Measurements from ENCODE around the gene CDY2B.
"Not testable (repeated sequence)": the region's sequence is repeated elsewhere in the genome, so short reads cannot be mapped to it uniquely, and the experiment has no call there.

CDY2B gene
- 0 reads per million in 9 experiments for total RNA-seq

- H3K4me3 Mint-ChIP-seq; H3K9me3 Mint-ChIP-seq; H3K27me3 Mint-ChIP-seq; ATAC-seq (replicated peaks); H3K36me3 Mint-ChIP-seq (ENCODE audit: insufficient read depth); H3K4me1 Mint-ChIP-seq (ENCODE audit: low read depth in 2 of 2); H3K27ac Mint-ChIP-seq; DNase-seq: not testable (repeated sequence)
Observed at GRCh38 chrY:17880120-17880519, at the start of gene CDY2B. TSS of gene CDY2B (minus strand) at chrY:17880220. CDS start at chrY:17879892, 328 bp downstream.

GRCh38 chrY:17908009-17908408 is 28.0 kb upstream of the CDY2B start:
- not testable (repeated sequence) for H3K9me3 Mint-ChIP-seq; H3K36me3 Mint-ChIP-seq (ENCODE audit: insufficient read depth); H3K4me1 Mint-ChIP-seq (ENCODE audit: low read depth in 2 of 2); H3K27me3 Mint-ChIP-seq; DNase-seq; ATAC-seq (replicated peaks); H3K27ac Mint-ChIP-seq; H3K4me3 Mint-ChIP-seq

GRCh38 chrY:17907351-17907750 is 27.3 kb upstream of the CDY2B start:
- not testable (repeated sequence) for H3K27me3 Mint-ChIP-seq; ATAC-seq (replicated peaks); H3K36me3 Mint-ChIP-seq (ENCODE audit: insufficient read depth); H3K4me1 Mint-ChIP-seq (ENCODE audit: low read depth in 2 of 2); H3K9me3 Mint-ChIP-seq; H3K27ac Mint-ChIP-seq; DNase-seq; H3K4me3 Mint-ChIP-seq

GRCh38 chrY:17881697-17882096 is 1.7 kb upstream of the CDY2B start:
- not testable (repeated sequence) for H3K27ac Mint-ChIP-seq; H3K4me1 Mint-ChIP-seq (ENCODE audit: low read depth in 2 of 2); H3K4me3 Mint-ChIP-seq

GRCh38 chrY:17876767-17877166 is 3.3 kb downstream of the CDY2B start:
- not testable (repeated sequence) for H3K4me3 Mint-ChIP-seq; DNase-seq; H3K36me3 Mint-ChIP-seq (ENCODE audit: insufficient read depth); H3K4me1 Mint-ChIP-seq (ENCODE audit: low read depth in 2 of 2); H3K27ac Mint-ChIP-seq; H3K27me3 Mint-ChIP-seq; ATAC-seq (replicated peaks); H3K9me3 Mint-ChIP-seq

More at GRCh38 chrY:17881697-17882096, 1.7 kb upstream of the CDY2B start:
- not testable (repeated sequence) for H3K9me3 Mint-ChIP-seq; ATAC-seq (replicated peaks); H3K27me3 Mint-ChIP-seq; DNase-seq; H3K36me3 Mint-ChIP-seq (ENCODE audit: insufficient read depth)

- not testable (repeated sequence) for H3K4me1 Mint-ChIP-seq (ENCODE audit: low read depth in 2 of 2); H3K9me3 Mint-ChIP-seq; H3K27ac Mint-ChIP-seq; H3K27me3 Mint-ChIP-seq; ATAC-seq (replicated peaks); H3K36me3 Mint-ChIP-seq (ENCODE audit: insufficient read depth); H3K4me3 Mint-ChIP-seq; DNase-seq
Observed at GRCh38 chrY:17875401-17875800, 4.6 kb downstream of the CDY2B start.

GRCh38 chrY:17871194-17871903 is 8.7 kb downstream of the CDY2B start:
- ATAC-seq (replicated peaks); H3K27me3 Mint-ChIP-seq; H3K4me3 Mint-ChIP-seq; DNase-seq; H3K9me3 Mint-ChIP-seq; H3K36me3 Mint-ChIP-seq (ENCODE audit: insufficient read depth); H3K4me1 Mint-ChIP-seq (ENCODE audit: low read depth in 2 of 2); H3K27ac Mint-ChIP-seq: not testable (repeated sequence)

- not testable (repeated sequence) for H3K27me3 Mint-ChIP-seq; ATAC-seq (replicated peaks); H3K9me3 Mint-ChIP-seq; H3K36me3 Mint-ChIP-seq (ENCODE audit: insufficient read depth); H3K4me1 Mint-ChIP-seq (ENCODE audit: low read depth in 2 of 2); H3K4me3 Mint-ChIP-seq; H3K27ac Mint-ChIP-seq; DNase-seq
Observed at GRCh38 chrY:17870737-17871136, 9.3 kb downstream of the CDY2B start.

- H3K36me3 Mint-ChIP-seq (ENCODE audit: insufficient read depth); DNase-seq; H3K9me3 Mint-ChIP-seq; ATAC-seq (replicated peaks); H3K27ac Mint-ChIP-seq; H3K27me3 Mint-ChIP-seq; H3K4me1 Mint-ChIP-seq (ENCODE audit: low read depth in 2 of 2); H3K4me3 Mint-ChIP-seq: not testable (repeated sequence)
Observed at GRCh38 chrY:17867850-17868249, 12.2 kb downstream of the CDY2B start.

GRCh38 chrY:17860634-17861033 is 19.4 kb downstream of the CDY2B start:
- H3K4me1 Mint-ChIP-seq (ENCODE audit: low read depth in 2 of 2); DNase-seq; H3K27me3 Mint-ChIP-seq; H3K9me3 Mint-ChIP-seq; H3K4me3 Mint-ChIP-seq; H3K27ac Mint-ChIP-seq; ATAC-seq (replicated peaks); H3K36me3 Mint-ChIP-seq (ENCODE audit: insufficient read depth): not testable (repeated sequence)

GRCh38 chrY:17856963-17857848 is 22.8 kb downstream of the CDY2B start:
- DNase-seq, H3K9me3 Mint-ChIP-seq: not testable (repeated sequence)

GRCh38 chrY:17856508-17856907 is 23.5 kb downstream of the CDY2B start:
- ATAC-seq (replicated peaks); H3K9me3 Mint-ChIP-seq; H3K36me3 Mint-ChIP-seq (ENCODE audit: insufficient read depth); H3K4me1 Mint-ChIP-seq (ENCODE audit: low read depth in 2 of 2); DNase-seq; H3K4me3 Mint-ChIP-seq; H3K27ac Mint-ChIP-seq; H3K27me3 Mint-ChIP-seq: not testable (repeated sequence)

More at GRCh38 chrY:17856963-17857848, 22.8 kb downstream of the CDY2B start:
- not testable (repeated sequence) for H3K4me3 Mint-ChIP-seq; H3K27ac Mint-ChIP-seq; H3K27me3 Mint-ChIP-seq; H3K4me1 Mint-ChIP-seq (ENCODE audit: low read depth in 2 of 2); ATAC-seq (replicated peaks); H3K36me3 Mint-ChIP-seq (ENCODE audit: insufficient read depth)

- not testable (repeated sequence) for H3K27ac Mint-ChIP-seq; H3K4me3 Mint-ChIP-seq; ATAC-seq (replicated peaks); H3K4me1 Mint-ChIP-seq (ENCODE audit: low read depth in 2 of 2); H3K27me3 Mint-ChIP-seq; H3K36me3 Mint-ChIP-seq (ENCODE audit: insufficient read depth); H3K9me3 Mint-ChIP-seq; DNase-seq
Observed at GRCh38 chrY:17849131-17849530, 30.9 kb downstream of the CDY2B start.

- H3K36me3 Mint-ChIP-seq (ENCODE audit: insufficient read depth); H3K27me3 Mint-ChIP-seq; H3K4me1 Mint-ChIP-seq (ENCODE audit: low read depth in 2 of 2); H3K27ac Mint-ChIP-seq; H3K4me3 Mint-ChIP-seq; H3K9me3 Mint-ChIP-seq; ATAC-seq (replicated peaks); DNase-seq: not testable (repeated sequence)
Observed at GRCh38 chrY:17832149-17832548, 47.9 kb downstream of the CDY2B start.

Measured in effector memory CD8-positive, alpha-beta T cell (primary cell).